Fibroblast of gingiva (primary cell): ENCODE measurements around the gene U2AF2.

Experiments used
- DNase-seq: peaks from one replicate; pipeline ENCODE4 v3.0.0-alpha.2; 2011; ENCODE audit warnings: low read depth

U2AF2 gene

DNA sequence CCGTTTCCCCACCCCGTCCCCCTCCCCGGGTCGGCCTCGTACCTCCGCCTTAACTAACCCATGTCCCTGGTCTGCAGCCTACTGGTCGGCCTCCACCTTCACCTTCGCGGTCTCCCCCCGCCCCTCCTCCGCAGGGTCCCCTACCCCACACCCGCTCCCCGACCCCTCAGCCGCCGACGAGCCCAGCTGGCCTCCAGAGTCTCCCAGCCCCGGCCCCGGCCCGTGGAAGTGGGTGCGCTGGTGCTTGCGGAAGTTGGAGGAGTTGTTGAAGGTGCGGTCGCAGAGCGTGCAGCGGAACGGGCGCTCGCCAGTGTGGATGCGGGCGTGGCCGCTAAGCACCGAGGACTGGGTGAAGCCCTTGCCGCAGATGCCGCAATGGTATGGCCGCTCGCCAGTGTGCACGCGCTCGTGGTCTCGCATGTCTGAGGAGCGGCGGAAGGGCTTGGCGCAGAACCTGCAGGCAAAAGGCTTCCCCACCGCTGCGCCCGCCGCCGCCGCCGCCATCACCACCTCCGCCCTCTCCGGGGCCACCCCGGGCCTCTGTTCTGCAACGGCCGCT lies 33.1 kb upstream of the U2AF2 start:
- DNase-seq, result no peak

- no peak for DNase-seq
These were observed 32.4 kb upstream of the U2AF2 start for GRCh38 chr19:55622242-55622969.

- no peak for DNase-seq
These were observed 31.7 kb upstream of the U2AF2 start for GRCh38 chr19:55623130-55623529.

DNA sequence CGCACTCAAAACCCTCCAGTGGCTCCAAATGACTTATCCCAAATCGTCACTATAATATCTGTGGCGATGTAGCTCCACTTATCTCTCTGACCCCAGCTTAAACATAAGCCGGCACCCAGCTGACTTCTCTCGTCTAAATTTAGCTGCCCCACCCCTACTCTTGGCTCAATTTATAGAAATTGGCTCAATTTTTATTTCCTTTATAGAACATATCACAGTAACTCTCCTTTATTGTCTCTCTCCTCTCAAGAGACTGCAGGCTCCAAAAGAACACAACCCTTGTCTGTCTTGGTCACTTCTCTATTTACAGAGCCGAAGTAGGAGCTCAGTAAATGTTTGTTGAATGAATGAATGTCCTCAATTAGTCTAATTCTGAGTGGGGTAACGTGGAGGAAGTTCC lies 31.3 kb upstream of the U2AF2 start:
- DNase-seq, result no peak

DNA sequence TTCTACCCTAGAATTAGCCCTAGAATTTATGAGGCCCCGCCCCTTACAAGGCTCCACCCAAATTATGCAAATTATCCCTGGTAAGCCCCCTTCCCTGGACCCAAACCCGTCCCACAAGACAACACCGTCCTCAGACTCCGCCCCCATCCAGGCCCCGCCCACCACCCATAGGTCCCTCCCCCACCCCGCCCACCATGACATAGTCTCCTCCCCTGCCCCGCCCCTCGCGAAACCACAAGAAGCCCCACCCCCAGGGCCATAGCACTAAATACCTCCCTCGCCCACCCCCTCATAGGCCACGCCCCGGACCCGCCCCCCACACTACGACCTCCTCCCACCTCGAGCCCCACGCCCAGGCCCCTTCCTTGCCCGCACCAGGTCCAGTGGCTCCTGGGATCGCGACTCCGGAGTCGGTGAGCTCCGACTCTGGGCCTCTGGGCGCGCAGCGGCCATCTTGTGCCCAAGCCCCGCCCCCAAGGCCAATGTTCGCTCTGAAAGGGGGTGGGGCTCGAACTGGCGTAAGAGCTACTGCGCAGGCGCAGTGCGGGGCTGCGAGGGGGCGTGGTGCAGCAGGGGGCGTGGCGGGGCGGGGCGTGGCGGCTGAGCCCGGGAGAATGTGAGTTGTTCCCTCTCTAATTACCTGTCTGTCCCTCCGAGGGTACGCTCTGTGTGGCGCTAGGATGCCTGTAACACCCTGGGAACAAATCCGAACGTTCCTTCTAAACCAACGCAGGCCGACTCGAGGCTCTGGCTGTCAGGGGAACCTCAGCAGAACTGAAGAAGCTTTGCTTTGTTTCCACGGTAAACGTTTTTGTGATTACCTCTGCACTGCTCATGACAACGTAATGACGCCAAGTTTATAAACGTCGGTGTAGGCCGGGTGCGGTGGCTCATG lies 30.5 kb upstream of the U2AF2 start, which contains the start of gene ZNF784:
TSS of gene ZNF784 (minus strand) at position 458 of the 895 bp plus-strand sequence. CDS start at position 453, 5 bp downstream.
- DNase-seq, result peak; percentile 85

DNA sequence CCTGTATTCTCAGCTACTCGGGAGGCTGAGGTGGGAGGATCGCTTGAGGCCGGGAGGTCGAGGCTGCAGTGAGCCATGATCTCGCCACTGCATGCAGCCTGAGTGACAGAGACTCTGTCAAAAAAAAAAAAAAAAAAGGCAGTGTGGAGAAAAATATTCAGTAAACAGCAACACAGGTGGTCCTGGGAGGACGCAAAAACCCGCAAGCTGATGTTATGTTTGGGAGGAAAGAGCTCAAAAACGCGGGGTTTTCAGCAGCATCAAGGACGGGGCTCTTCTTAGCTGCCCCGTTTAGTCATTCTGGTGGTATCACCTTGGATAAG lies 29.9 kb upstream of the U2AF2 start:
- no peak for DNase-seq

- no peak for DNase-seq
These were observed 28.5 kb upstream of the U2AF2 start for GRCh38 chr19:55626350-55626749.

GRCh38 chr19:55632463-55632834 lies 22.4 kb upstream of the U2AF2 start:
- peak; percentile 89 for DNase-seq

- DNase-seq, result no peak
These were observed 21.0 kb upstream of the U2AF2 start for GRCh38 chr19:55633861-55634260.

GRCh38 chr19:55635334-55635717 lies 19.5 kb upstream of the U2AF2 start:
- no peak for DNase-seq

GRCh38 chr19:55635856-55636440 lies 18.9 kb upstream of the U2AF2 start:
- DNase-seq, result no peak

DNA sequence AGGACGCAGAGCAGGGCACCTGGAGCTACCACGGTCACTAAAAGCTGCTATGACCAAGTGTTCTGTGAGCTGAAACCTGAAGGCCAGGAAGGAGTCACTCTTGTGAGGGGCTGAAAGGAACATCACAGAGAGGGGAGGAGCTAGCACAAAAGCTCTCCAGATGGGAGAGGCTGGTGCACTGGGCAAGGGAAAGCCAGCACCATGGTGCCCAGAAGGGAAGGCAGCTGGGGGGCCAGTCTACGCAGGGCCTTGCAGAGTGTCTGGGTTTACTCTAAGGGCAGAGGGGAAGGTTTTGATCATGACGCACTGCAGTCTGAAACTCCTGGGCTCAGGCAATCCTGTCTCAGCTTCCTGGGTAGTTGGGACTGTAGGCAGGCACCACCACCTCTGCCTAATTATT lies 18.1 kb upstream of the U2AF2 start:
- no peak for DNase-seq

GRCh38 chr19:55637534-55637933 lies 17.3 kb upstream of the U2AF2 start:
- no peak for DNase-seq

DNA sequence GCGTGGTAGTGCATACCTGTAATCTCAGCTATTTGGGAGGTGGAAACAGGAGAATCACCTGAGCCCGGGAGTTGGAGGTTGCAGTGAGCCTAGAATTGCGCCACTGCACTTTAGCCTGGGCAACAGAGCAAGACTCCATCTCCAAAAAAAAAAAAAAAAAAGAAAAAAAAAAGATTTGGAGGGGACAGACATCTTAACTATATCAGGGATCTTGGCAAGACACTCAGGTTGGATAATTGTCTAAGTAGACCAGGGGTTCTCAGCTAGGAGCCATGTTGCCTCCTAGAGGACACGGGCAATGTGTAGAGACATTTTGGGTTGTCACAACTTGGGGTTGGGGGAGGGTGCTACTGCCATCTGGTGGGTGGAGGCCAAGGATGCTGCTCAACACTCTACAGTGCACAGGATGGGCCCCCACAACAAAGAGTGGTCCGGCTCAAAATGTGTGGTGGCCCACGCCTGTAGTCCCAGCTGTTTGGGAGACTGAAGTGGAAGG lies 15.9 kb upstream of the U2AF2 start:
- DNase-seq, result no peak

DNA sequence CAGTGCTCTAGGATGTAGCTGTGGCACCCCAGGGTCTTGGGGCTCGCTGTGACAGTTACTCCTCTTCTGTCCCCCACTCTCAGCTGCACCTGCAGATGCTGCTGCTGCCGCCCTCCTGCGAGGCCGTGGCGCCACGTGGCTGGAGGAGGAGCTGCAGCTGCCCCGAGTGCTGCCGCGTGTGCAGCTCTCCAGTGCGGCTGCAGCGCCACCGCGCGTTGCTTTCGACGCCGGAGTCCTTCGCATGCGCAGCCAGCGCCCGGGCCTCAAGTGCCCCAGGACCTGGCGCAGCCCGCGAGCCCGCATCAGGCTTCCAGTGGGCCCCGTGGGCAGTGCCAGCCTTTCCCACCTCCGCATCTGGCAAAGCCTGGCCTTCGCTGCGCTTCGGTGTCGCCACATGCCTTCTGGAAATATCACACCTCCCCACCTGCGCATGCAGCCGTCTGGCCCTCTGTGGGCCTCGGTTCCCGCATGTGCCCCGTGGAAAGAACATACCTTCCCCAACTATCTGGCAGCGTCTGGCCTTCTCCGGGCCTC lies 14.7 kb upstream of the U2AF2 start:
- peak; percentile 74 for DNase-seq

GRCh38 chr19:55640577-55641425 lies 14.0 kb upstream of the U2AF2 start, which contains the start of gene ZNF580:
ZNF580 (plus strand) TSS chr19:55641002; CDS start chr19:55642509, 1,507 bp downstream.
- peak; percentile 87 for DNase-seq

- no peak for DNase-seq
These were observed 13.2 kb upstream of the U2AF2 start for GRCh38 chr19:55641426-55642152.

DNA sequence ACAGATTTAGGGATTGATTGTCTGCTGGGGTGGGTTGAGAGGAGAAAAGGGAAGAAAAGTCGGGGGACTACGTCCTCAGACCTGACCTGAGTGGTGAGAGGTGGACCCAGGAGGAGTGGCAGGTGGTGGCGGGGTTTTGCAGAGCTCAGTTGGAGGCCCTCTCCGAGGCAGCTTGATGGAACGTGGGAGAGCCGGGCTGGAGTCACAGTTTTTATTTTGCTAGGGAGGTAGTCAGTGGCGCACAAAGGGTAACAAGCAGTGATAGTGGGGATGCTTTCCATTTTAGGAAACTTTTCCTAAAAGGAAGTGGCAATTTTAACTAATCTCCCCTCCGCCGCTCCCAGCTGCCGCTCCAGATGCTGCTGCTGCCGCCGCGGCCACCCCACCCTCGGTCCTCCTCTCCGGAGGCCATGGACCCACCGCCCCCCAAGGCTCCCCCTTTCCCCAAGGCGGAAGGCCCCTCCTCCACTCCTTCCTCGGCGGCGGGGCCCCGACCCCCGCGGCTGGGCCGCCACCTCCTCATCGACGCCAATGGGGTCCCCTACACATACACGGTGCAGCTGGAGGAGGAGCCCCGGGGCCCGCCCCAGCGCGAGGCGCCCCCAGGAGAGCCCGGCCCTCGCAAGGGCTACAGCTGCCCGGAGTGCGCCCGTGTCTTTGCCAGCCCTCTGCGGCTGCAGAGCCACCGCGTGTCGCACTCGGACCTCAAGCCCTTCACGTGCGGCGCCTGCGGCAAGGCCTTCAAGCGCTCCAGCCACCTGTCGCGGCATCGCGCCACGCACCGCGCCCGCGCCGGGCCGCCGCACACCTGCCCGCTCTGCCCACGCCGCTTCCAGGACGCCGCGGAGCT lies 12.5 kb upstream of the U2AF2 start:
- no peak for DNase-seq
